ENCODE data around the gene EIF4E.

DNA sequence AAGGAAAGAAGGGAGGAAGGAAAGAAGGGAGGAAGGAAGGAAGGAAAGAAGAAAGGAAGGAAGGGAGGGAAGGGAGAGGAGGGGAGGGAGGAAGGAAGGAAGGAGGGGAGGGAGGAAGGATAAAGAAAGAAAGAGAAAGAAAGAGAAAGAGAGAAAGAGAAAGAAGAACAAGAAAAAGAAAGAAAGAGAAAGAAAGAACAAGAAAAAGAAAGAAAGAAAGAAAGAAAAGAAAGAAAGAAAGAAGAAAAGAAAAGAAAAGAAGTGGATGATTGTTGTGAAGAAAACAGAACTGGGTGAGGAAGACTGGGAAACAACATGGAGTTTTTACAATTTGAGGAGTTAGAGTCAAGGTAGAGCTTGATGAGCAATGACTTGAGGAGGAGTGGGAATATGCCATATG, 78.0 kb downstream of the EIF4E start:
- no peak for TF ChIP-seq POLR2AphosphoS5 (IDR thresholded peaks at IDR 0.05)
- TF ChIP-seq, protein P1, sequence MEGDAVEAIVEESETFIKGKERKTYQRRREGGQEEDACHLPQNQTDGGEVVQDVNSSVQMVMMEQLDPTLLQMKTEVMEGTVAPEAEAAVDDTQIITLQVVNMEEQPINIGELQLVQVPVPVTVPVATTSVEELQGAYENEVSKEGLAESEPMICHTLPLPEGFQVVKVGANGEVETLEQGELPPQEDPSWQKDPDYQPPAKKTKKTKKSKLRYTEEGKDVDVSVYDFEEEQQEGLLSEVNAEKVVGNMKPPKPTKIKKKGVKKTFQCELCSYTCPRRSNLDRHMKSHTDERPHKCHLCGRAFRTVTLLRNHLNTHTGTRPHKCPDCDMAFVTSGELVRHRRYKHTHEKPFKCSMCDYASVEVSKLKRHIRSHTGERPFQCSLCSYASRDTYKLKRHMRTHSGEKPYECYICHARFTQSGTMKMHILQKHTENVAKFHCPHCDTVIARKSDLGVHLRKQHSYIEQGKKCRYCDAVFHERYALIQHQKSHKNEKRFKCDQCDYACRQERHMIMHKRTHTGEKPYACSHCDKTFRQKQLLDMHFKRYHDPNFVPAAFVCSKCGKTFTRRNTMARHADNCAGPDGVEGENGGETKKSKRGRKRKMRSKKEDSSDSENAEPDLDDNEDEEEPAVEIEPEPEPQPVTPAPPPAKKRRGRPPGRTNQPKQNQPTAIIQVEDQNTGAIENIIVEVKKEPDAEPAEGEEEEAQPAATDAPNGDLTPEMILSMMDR (IDR thresholded peaks at IDR 0.05), result no peak
